Dermis microvascular lymphatic vessel endothelial cell (primary cell): ENCODE measurements around the gene DCAF12L1. TPM values are rescaled to one million over a fixed set of nuclear protein-coding genes. Genes with fewer than 3 reads are reported as not detected.

ENCODE experiments used
- DNase-seq, 2 donors: peaks; one replicate each; pipeline versions ENCODE4 v3.0.0 to v3.0.0-alpha.2; 2010; ENCODE audit warnings: low read depth in 2 of 2
- total RNA-seq: library from RNA; depleted of rRNA; stranded (reverse); fragments of >200 nt; gene quantifications from 2 replicates; pipeline ENCODE4 v1.2.1, GENCODE V29; 2014

DCAF12L1 gene
- total RNA-seq: not detected in 2 replicates

- no peak for DNase-seq
Measured at GRCh38 chrX:126552313-126553022, at the start of gene DCAF12L1. DCAF12L1 (minus strand) TSS chrX:126552814; CDS start chrX:126552608, 206 bp downstream.

- DNase-seq: no peak
Measured at GRCh38 chrX:126580877-126581276, 28.3 kb upstream of the DCAF12L1 start.

- no peak for DNase-seq
Measured at GRCh38 chrX:126575911-126576310, 23.3 kb upstream of the DCAF12L1 start.

GRCh38 chrX:126557151-126557550, 4.5 kb upstream of the DCAF12L1 start:
- no peak for DNase-seq

GRCh38 chrX:126551725-126552312, 795 bp downstream of the DCAF12L1 start:
- no peak for DNase-seq

GRCh38 chrX:126551306-126551705, 1.3 kb downstream of the DCAF12L1 start:
- no peak for DNase-seq

- no peak for DNase-seq
Measured at GRCh38 chrX:126550816-126551215, 1.8 kb downstream of the DCAF12L1 start.

GRCh38 chrX:126509923-126510322, 42.7 kb downstream of the DCAF12L1 start:
- no peak for DNase-seq
